GM12878 (cell line): ENCODE data around the gene CIAO2A. TPM values are rescaled to one million over a fixed set of nuclear protein-coding genes. Genes with fewer than 3 reads are reported as not detected.
"Not testable (repeated sequence)": the region's sequence is repeated elsewhere in the genome, so short reads cannot be mapped to it uniquely, and the experiment has no call there.

Source experiments
- ATAC-seq: fragments of 200-7000 bp; cut with Tn5 transposase; 3 replicates; pipeline ENCODE4 v1.9.1; 2020; ENCODE audit warnings: mild to moderate bottlenecking, moderate library complexity
- BruUV-seq: library from RNA; stranded (reverse); fragments of 400-500 nt; replicated peaks from 2 replicates; lab custom pipeline; 2021; lab: Mats Ljungman, UMichigan
- CTCF ChIA-PET: fragments of 300-600 bp; sonication (Branson Sonifier 250); formaldehyde crosslinking; extraction: SDS; loops from one replicate; lab custom pipeline; 2021; ENCODE audit warnings: inconsistent platforms; lab: Yijun Ruan, JAX
- POLR2A ChIA-PET: fragments of 350-600 bp; formaldehyde crosslinking; extraction: SDS; loops from one replicate; lab custom pipeline; 2021; ENCODE audit warnings: inconsistent platforms; lab: Charles Lee
- RAD21 ChIA-PET: fragments of 300-600 bp; sonication (Branson Sonifier 250); formaldehyde crosslinking; loops from one replicate; lab custom pipeline; 2023; ENCODE audit warnings: antibody characterized with exemption; ENCODE audit not compliant: unreplicated experiment; lab: Charles Lee
- SMC1A ChIA-PET: fragments of 300-600 bp; sonication (Branson Sonifier 250); formaldehyde crosslinking; loops from one replicate; lab custom pipeline; 2023; ENCODE audit not compliant: unreplicated experiment, uncharacterized antibody; lab: Charles Lee
- DNase-seq: peaks from one replicate; pipeline ENCODE4 v3.0.0-alpha.2; 2011; ENCODE audit warnings: low read depth, low spot score
- FAIRE-seq: peaks from 3 replicates; lab custom pipeline; 2011; peaks lifted over from hg19 to GRCh38; lab: Jason Lieb, UNC
- H2AFZ ChIP-seq: 2 replicates; pipeline ENCODE4 v1.6.0; 2011; ENCODE audit warnings: low read depth, low read length, control low read depth; ENCODE audit not compliant: control insufficient read depth
- H3K27ac ChIP-seq: 2 replicates; pipeline ENCODE4 v1.5.1; 2011; ENCODE audit warnings: control low read depth; ENCODE audit not compliant: control insufficient read depth, insufficient read depth
- H3K27me3 ChIP-seq, 2 experiments: replicated peaks in 1 of 2; 2 replicates each; pipeline versions ENCODE4 v1.6.0 to v1.6.1; 2011; ENCODE audit warnings: low read length in 1 of 2; ENCODE audit not compliant: control insufficient read depth in 2 of 2, insufficient read depth in 2 of 2
- H3K36me3 ChIP-seq, 2 experiments: 2 replicates each; pipeline ENCODE4 v1.5.1; 2011; ENCODE audit warnings: low read length in 1 of 2; ENCODE audit not compliant: control insufficient read depth in 2 of 2, insufficient read depth in 2 of 2
- H3K4me1 ChIP-seq: 2 replicates; pipeline ENCODE4 v1.6.1; 2011; ENCODE audit warnings: mild to moderate bottlenecking, low read length, moderate library complexity, mixed read lengths; ENCODE audit not compliant: control insufficient read depth, insufficient read depth
- H3K4me2 ChIP-seq: 2 replicates; pipeline ENCODE4 v1.6.0; 2011; ENCODE audit warnings: control low read depth; ENCODE audit not compliant: control insufficient read depth, insufficient read depth
- H3K4me3 ChIP-seq: fragments of 200-600 bp; sonication (generic); 2 replicates; pipeline ENCODE4 v1.5.1; 2016
- H3K79me2 ChIP-seq: 2 replicates; pipeline ENCODE4 v1.6.0; 2011; ENCODE audit warnings: low read length; ENCODE audit not compliant: control insufficient read depth, insufficient read depth
- H3K9ac ChIP-seq: 2 replicates; pipeline ENCODE4 v1.8.0; 2011; ENCODE audit warnings: low read length, control low read depth, mixed read lengths; ENCODE audit not compliant: control insufficient read depth, insufficient read depth
- H3K9me3 ChIP-seq: replicated peaks from 3 replicates; pipeline ENCODE4 v1.5.1; 2011; ENCODE audit warnings: mild to moderate bottlenecking, low read length; ENCODE audit not compliant: control insufficient read depth, insufficient read depth
- H4K20me1 ChIP-seq: 2 replicates; pipeline ENCODE4 v1.6.0; 2011; ENCODE audit not compliant: control insufficient read depth, insufficient read depth
- BHLHE40 ChIP-seq, 2 experiments: fragments of 450-650 bp in 1 of 2; IDR thresholded peaks; 2 replicates each; pipeline ENCODE4 v1.6.1; 2011 to 2017; ENCODE audit warnings: low read depth in 2 of 2, borderline replicate concordance in 1 of 2, improper control_type of control experiment in 1 of 2, low read length in 1 of 2, mild to moderate bottlenecking in 1 of 2
- EP300 ChIP-seq, 2 experiments: fragments of 150-350 bp in 1 of 2; IDR thresholded peaks; 2 replicates each; pipeline ENCODE4 v1.6.1; 2011 to 2012; ENCODE audit warnings: low read depth in 2 of 2, low read length in 2 of 2, borderline replicate concordance in 1 of 2, improper control_type of control experiment in 1 of 2, inconsistent platforms in 1 of 2; ENCODE audit not compliant: control insufficient read depth in 1 of 2
- POLR2AphosphoS2 ChIP-seq: IDR thresholded peaks from 2 replicates; pipeline ENCODE4 v1.6.1; 2011; ENCODE audit warnings: low read depth, mild to moderate bottlenecking, low read length, improper control_type of control experiment, moderate library complexity
- RCOR1 ChIP-seq: conservative IDR thresholded peaks from 2 replicates; pipeline ENCODE4 v1.6.1; 2012; ENCODE audit warnings: low read depth, low read length, improper control_type of control experiment
- RELB ChIP-seq: fragments of 450-650 bp; IDR thresholded peaks from 2 replicates; pipeline ENCODE4 v1.6.1; 2017; ENCODE audit warnings: low read depth, mild to moderate bottlenecking, moderate library complexity
- SIX5 ChIP-seq: IDR thresholded peaks from 2 replicates; pipeline ENCODE4 v1.6.1; 2011; ENCODE audit warnings: mild to moderate bottlenecking, low read depth, low read length, moderate library complexity; ENCODE audit not compliant: severe bottlenecking
- TCF7 ChIP-seq: IDR thresholded peaks from 2 replicates; pipeline ENCODE4 v1.6.1; 2014; ENCODE audit warnings: antibody characterized with exemption, borderline replicate concordance
- USF1 ChIP-seq: IDR thresholded peaks from 2 replicates; pipeline ENCODE4 v1.6.1; 2011; ENCODE audit warnings: borderline replicate concordance, low read depth, mild to moderate bottlenecking, moderate library complexity, mixed read lengths, low read length; ENCODE audit not compliant: insufficient read depth; ENCODE audit errors: extremely low read length
- ZBTB33 ChIP-seq: fragments of 450-650 bp; IDR thresholded peaks from 2 replicates; pipeline ENCODE4 v1.6.1; 2017; ENCODE audit warnings: mild to moderate bottlenecking
- ZNF24 ChIP-seq: fragments of 450-650 bp; IDR thresholded peaks from 2 replicates; pipeline ENCODE4 v1.6.1; 2017; ENCODE audit warnings: antibody characterized with exemption, mild to moderate bottlenecking
- WGBS: methylation state at CpG from one replicate; pipeline ENCODE4 v1.1.6; 2016; ENCODE audit warnings: low lambda C conversion rate; ENCODE audit not compliant: insufficient replicate concordance, insufficient coverage; ENCODE audit errors: missing lambda C conversion rate; 5-methylcytosine and 5-hydroxymethylcytosine counted together
- in situ Hi-C: fragments of 300-500 bp; cut with MboI; formaldehyde crosslinking; loops from 9 replicates; pipeline ENCODE4 v1.14.3; 2018; ENCODE audit warnings: mixed read lengths
- intact Hi-C: fragments of 100-400 bp; cut with micrococcal nuclease; formaldehyde crosslinking; loops from one replicate; pipeline ENCODE4 v1.14.2; 2022; ENCODE audit not compliant: unreplicated experiment
- polyA plus RNA-seq, 11 experiments: library from polyadenylated mRNA; depleted of rRNA in 4 of 11; unstranded in 6 of 11; stranded (reverse) in 5 of 11; fragments of >200 nt; fragmentation: Nextera tagmentation in 4 of 11; fragmentation: Illumina TruSeq in 1 of 11; extraction: Ambion mirVana in 4 of 11; extraction: Trizol in 1 of 11; gene quantifications; 1 replicate in 1 of 11; 2 replicates in 10 of 11; pipeline versions ENCODE4 v1.2.1 to v1.2.3, GENCODE V29; 2011 to 2016; ENCODE audit warnings: inconsistent platforms in 2 of 11, missing spikeins in 2 of 11, low read depth in 1 of 11
- total RNA-seq, 4 experiments: library from RNA; depleted of rRNA in 3 of 4; stranded (reverse); fragments of >200 nt in 3 of 4; fragmentation: Illumina TruSeq in 1 of 4; extraction: Trizol in 1 of 4; gene quantifications; 2 replicates each; pipeline versions ENCODE4 v1.2.1 to v1.2.3, GENCODE V29; 2013 to 2021

The CIAO2A gene
- total and polyA plus RNA-seq, 10 of the 15 experiments (the other 5 are each of a cell fraction or from before 2014, with no cell fraction given), result 94.5 to 400 (median 204) TPM

DNA sequence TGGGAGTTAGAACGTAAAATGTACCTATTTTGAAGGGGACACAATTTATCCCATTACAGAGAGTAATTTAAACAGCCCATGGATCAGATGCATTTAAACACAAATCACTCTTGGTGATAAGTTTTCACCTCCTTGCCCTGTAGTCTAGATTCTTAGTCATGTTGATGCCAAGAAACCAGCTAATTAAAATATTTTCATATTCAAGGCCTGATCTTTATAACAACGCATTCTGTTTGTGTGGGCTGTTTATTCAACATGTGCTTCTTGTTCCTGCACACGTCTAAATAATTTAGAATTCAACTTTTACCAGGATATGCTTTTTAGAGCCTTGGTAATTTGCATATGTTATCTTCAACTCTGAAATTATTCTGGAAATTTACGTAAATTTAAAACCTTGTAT lies 28.0 kb upstream of the CIAO2A start:
- no peak overlapping the region for H3K4me3 ChIP-seq
- no peaks in the 10 kb centered on the region for H3K27me3 ChIP-seq
- SMC1A ChIA-PET, result interaction anchor here (1.2 kb wide), 1 partner anchor 12 kb away, joined by 4 read pairs; no protein-coding TSS in a partner anchor
- no peaks in the 10 kb centered on the region; the same call in 2 of the 3 replicates for H3K9me3 ChIP-seq
- DNase-seq, result no peak
- H3K27ac ChIP-seq, result no peak overlapping the region
- H3K36me3 ChIP-seq, result peaks cover 13 to 37% of the 10 kb centered on the region in 2 experiments
- H2AFZ ChIP-seq, result no peak overlapping the region
- CTCF ChIA-PET, result interaction anchor here (0.9 to 1.9 kb wide), 4 partner anchors 9 to 110 kb away, joined by 3 to 5 read pairs (median 3); no protein-coding TSS in a partner anchor
- no peak overlapping the region for H3K4me2 ChIP-seq
- no TSS peak for BruUV-seq
- POLR2A ChIA-PET, result interaction anchor here (1.7 kb wide), 1 partner anchor 10 kb away, joined by 4 read pairs; no protein-coding TSS in a partner anchor
- H3K9ac ChIP-seq, result no peak overlapping the region
- H3K79me2 ChIP-seq, result no peaks in the 10 kb centered on the region
- intact Hi-C loops, result no loop called here
- H3K4me1 ChIP-seq, result no peaks in the 10 kb centered on the region
- in situ Hi-C loops, result no loop called here
- ATAC-seq, result no peak
- no peaks in the 10 kb centered on the region for H4K20me1 ChIP-seq
- 67% methylated on average over 4 of the region's 4 CpGs for WGBS
- RAD21 ChIA-PET, result interaction anchor here (1.1 kb wide), 1 partner anchor 32 kb away, joined by 3 read pairs; no protein-coding TSS in a partner anchor
- TF ChIP-seq ZNF24 (no peak), RCOR1 (no peak), BHLHE40 (IDR thresholded peaks at IDR 0.05; ENCODE audit: borderline replicate concordance in 1 of 2, low read depth in 2 of 2, low read length in 1 of 2) (no peak), EP300 (IDR thresholded peaks at IDR 0.05; ENCODE audit: borderline replicate concordance in 1 of 2, control insufficient read depth in 1 of 2, low read depth in 2 of 2, low read length in 2 of 2) (no peak), ZBTB33 (no peak), RELB (no peak), TCF7 (no peak), SIX5 (no peak), USF1 (no peak), POLR2AphosphoS2 (no peak)
- FAIRE-seq, result no peak

DNA sequence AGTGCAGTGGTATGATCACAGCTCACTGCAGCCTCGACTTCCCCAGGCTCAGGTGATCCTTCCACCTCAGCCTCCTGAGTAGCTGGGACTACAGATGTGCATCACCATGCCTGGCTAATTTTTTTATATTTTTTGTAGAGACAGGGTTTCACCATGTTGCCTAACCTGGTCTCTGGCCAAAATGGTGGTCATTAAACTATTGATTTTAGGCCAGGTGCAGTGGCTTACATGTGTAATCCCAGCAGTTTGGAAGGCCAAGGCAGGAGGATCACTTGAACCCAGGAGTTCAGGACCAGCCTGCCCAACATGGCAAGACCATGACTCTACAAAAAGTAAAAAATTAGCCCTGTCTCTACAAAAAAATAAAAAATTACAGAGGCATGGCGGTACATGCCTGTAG lies 26.7 kb upstream of the CIAO2A start:
- in situ Hi-C loops, H3K27ac ChIP-seq, H4K20me1 ChIP-seq, H2AFZ ChIP-seq, H3K4me1 ChIP-seq, H3K4me3 ChIP-seq, BruUV-seq, H3K9me3 ChIP-seq, H3K9ac ChIP-seq, H3K4me2 ChIP-seq, POLR2A ChIA-PET, H3K27me3 ChIP-seq, FAIRE-seq, SMC1A ChIA-PET, DNase-seq, H3K79me2 ChIP-seq, intact Hi-C loops, ATAC-seq: not testable (repeated sequence)
- ChIA-PET RAD21 (interaction anchor here (0.9 kb wide), 1 partner anchor 33 kb away, joined by 3 read pairs; no protein-coding TSS in a partner anchor), CTCF (interaction anchor here (0.6 to 1.8 kb wide), 4 partner anchors 10 to 1732 kb away, joined by 3 to 5 read pairs (median 4); no protein-coding TSS in a partner anchor)
- peaks cover 13 to 32% of the 10 kb centered on the region in 2 experiments for H3K36me3 ChIP-seq
- 83% methylated on average over 2 of the region's 2 CpGs for WGBS
